ENCODE data around the gene USP47. TPM values are rescaled to one million over a fixed set of nuclear protein-coding genes. Genes with fewer than 3 reads are reported as not detected.
A peak's percentile ranks its signal among the peaks of the same experiment; 100 is the strongest.
"Not testable (repeated sequence)": the region's sequence is repeated elsewhere in the genome, so short reads cannot be mapped to it uniquely, and the experiment has no call there.

The USP47 gene
- polyA plus RNA-seq, 1 donor from 2014 or later = 92.6 TPM

- Histone ChIP-seq H3K9me2 (ENCODE audit: insufficient read depth, low read length) (no peaks in the 10 kb centered on the region), H3K27me3 (ENCODE audit: insufficient read depth, low read depth, low read length) (no peaks in the 10 kb centered on the region), H3K36me3 (ENCODE audit: insufficient read depth, low read length) (no peaks in the 10 kb centered on the region), H3K9me3 (ENCODE audit: low read length) (no peaks in the 10 kb centered on the region), H3K27ac (ENCODE audit: low read length) (no peak overlapping the region), H3K79me2 (replicated peaks; ENCODE audit: insufficient read depth, low read length) (no peaks in the 10 kb centered on the region), H4K20me1 (ENCODE audit: insufficient read depth) (no peaks in the 10 kb centered on the region), H3K4me2 (ENCODE audit: low read length) (no peak overlapping the region), H3K4me3 (ENCODE audit: low read length) (no peak overlapping the region), H2AFZ (ENCODE audit: low read depth, low read length) (no peak overlapping the region), H3F3A (ENCODE audit: insufficient read depth, low read length, poor library complexity, severe bottlenecking) (no peaks in the 10 kb centered on the region), H3K9ac (ENCODE audit: low read length) (no peak overlapping the region)
- TF ChIP-seq EZH2 (IDR thresholded peaks at IDR 0.05; ENCODE audit: borderline replicate concordance, insufficient read depth, low read length, poor library complexity, severe bottlenecking) (no peak), POLR2AphosphoS5 (IDR thresholded peaks at IDR 0.05) (peak; percentile 89), RAD21 (conservative IDR thresholded peaks at IDR 0.05) (no peak), EP300 (conservative IDR thresholded peaks at IDR 0.05; ENCODE audit: poor library complexity, severe bottlenecking) (peak; percentile 86)
Measured at GRCh38 chr11:11827272-11827671, 14.5 kb upstream of the USP47 start.

- H3K4me2 ChIP-seq (ENCODE audit: low read length); H3K4me3 ChIP-seq (ENCODE audit: low read length); H3K79me2 ChIP-seq (replicated peaks; ENCODE audit: insufficient read depth, low read length); H4K20me1 ChIP-seq (ENCODE audit: insufficient read depth); H3K9me3 ChIP-seq (ENCODE audit: low read length); H3K27me3 ChIP-seq (ENCODE audit: insufficient read depth, low read depth, low read length); H3K9ac ChIP-seq (ENCODE audit: low read length); H3F3A ChIP-seq (ENCODE audit: insufficient read depth, low read length, poor library complexity, severe bottlenecking); H3K9me2 ChIP-seq (ENCODE audit: insufficient read depth, low read length); H3K27ac ChIP-seq (ENCODE audit: low read length); H2AFZ ChIP-seq (ENCODE audit: low read depth, low read length); H3K36me3 ChIP-seq (ENCODE audit: insufficient read depth, low read length): not testable (repeated sequence)
Measured at GRCh38 chr11:11831406-11831805, 10.4 kb upstream of the USP47 start.

GRCh38 chr11:11836676-11837231, 5.0 kb upstream of the USP47 start:
- Histone ChIP-seq H3K79me2 (replicated peaks; ENCODE audit: insufficient read depth, low read length) (no peaks in the 10 kb centered on the region), H3K4me3 (ENCODE audit: low read length) (no peak overlapping the region), H2AFZ (ENCODE audit: low read depth, low read length) (no peak overlapping the region), H3K27me3 (ENCODE audit: insufficient read depth, low read depth, low read length) (no peaks in the 10 kb centered on the region), H3K36me3 (ENCODE audit: insufficient read depth, low read length) (no peaks in the 10 kb centered on the region), H3K9me2 (ENCODE audit: insufficient read depth, low read length) (no peaks in the 10 kb centered on the region), H3K4me2 (ENCODE audit: low read length) (no peak overlapping the region), H3K9ac (ENCODE audit: low read length) (no peak overlapping the region), H3K9me3 (ENCODE audit: low read length) (no peaks in the 10 kb centered on the region), H4K20me1 (ENCODE audit: insufficient read depth) (no peaks in the 10 kb centered on the region), H3F3A (ENCODE audit: insufficient read depth, low read length, poor library complexity, severe bottlenecking) (no peaks in the 10 kb centered on the region), H3K27ac (ENCODE audit: low read length) (no peak overlapping the region)
- TF ChIP-seq EP300 (conservative IDR thresholded peaks at IDR 0.05; ENCODE audit: poor library complexity, severe bottlenecking) = no peak
- no peak for TF ChIP-seq MXI1 (conservative IDR thresholded peaks at IDR 0.05; ENCODE audit: poor library complexity, severe bottlenecking)
- TF ChIP-seq TAF1 (IDR thresholded peaks at IDR 0.05; ENCODE audit: low read depth) = no peak
- no peak for TF ChIP-seq SMC3 (conservative IDR thresholded peaks at IDR 0.05; ENCODE audit: poor library complexity)
- no peak for TF ChIP-seq CTCF (IDR thresholded peaks at IDR 0.05; ENCODE audit: poor library complexity, severe bottlenecking)
- no peak for TF ChIP-seq REST (IDR thresholded peaks at IDR 0.05; ENCODE audit: borderline replicate concordance)
- no peak for TF ChIP-seq RAD21 (conservative IDR thresholded peaks at IDR 0.05)
- no peak for TF ChIP-seq EZH2 (IDR thresholded peaks at IDR 0.05; ENCODE audit: borderline replicate concordance, insufficient read depth, low read length, poor library complexity, severe bottlenecking)
- TF ChIP-seq POLR2AphosphoS5 (IDR thresholded peaks at IDR 0.05) = no peak
